Calu3 (cell line): ENCODE measurements around the gene EME2. TPM values are rescaled to one million over a fixed set of nuclear protein-coding genes. Genes with fewer than 3 reads are reported as not detected.

Source experiments
- BruUV-seq: library from RNA; stranded (reverse); fragments of 400-500 nt; replicated peaks from 2 replicates; lab custom pipeline; 2021; lab: Mats Ljungman, UMichigan
- CTCF ChIA-PET: fragments of 300-600 bp; sonication (Branson Sonifier 250); formaldehyde crosslinking; loops from one replicate; lab custom pipeline; 2022; ENCODE audit warnings: antibody characterized with exemption; lab: Charles Lee
- DNase-seq: peaks from one replicate; pipeline ENCODE4 v3.0.0; 2022
- H3K27ac Mint-ChIP-seq: one replicate; pipeline ENCODE4 v1.8.0; 2022; ENCODE audit warnings: mixed read lengths; ENCODE audit not compliant: unreplicated experiment
- H3K27me3 Mint-ChIP-seq: one replicate; pipeline ENCODE4 v1.8.0; 2022; ENCODE audit warnings: mixed read lengths; ENCODE audit not compliant: unreplicated experiment
- H3K36me3 Mint-ChIP-seq: one replicate; pipeline ENCODE4 v1.8.0; 2022; ENCODE audit warnings: mild to moderate bottlenecking, moderate library complexity, mixed read lengths; ENCODE audit not compliant: insufficient read depth, unreplicated experiment
- H3K4me1 Mint-ChIP-seq: one replicate; pipeline ENCODE4 v1.8.0; 2022; ENCODE audit warnings: mild to moderate bottlenecking, low read depth, mixed read lengths; ENCODE audit not compliant: unreplicated experiment
- H3K4me3 Mint-ChIP-seq: one replicate; pipeline ENCODE4 v1.8.0; 2022; ENCODE audit warnings: mild to moderate bottlenecking, low read depth, moderate library complexity, mixed read lengths; ENCODE audit not compliant: unreplicated experiment
- H3K9me3 Mint-ChIP-seq: one replicate; pipeline ENCODE4 v1.8.0; 2022; ENCODE audit warnings: low read depth, mixed read lengths; ENCODE audit not compliant: unreplicated experiment
- CTCF ChIP-seq: fragments of 200-600 bp; IDR thresholded peaks from one replicate; pipeline ENCODE4 v1.8.0; 2022; ENCODE audit warnings: antibody characterized with exemption; ENCODE audit not compliant: unreplicated experiment
- intact Hi-C: fragments of 100-400 bp; cut with micrococcal nuclease; formaldehyde crosslinking; loops from one replicate; pipeline ENCODE4 v1.10.0; 2022; ENCODE audit not compliant: unreplicated experiment
- total RNA-seq: library from RNA; stranded (reverse); gene quantifications from 2 replicates; pipeline ENCODE4 v1.2.3, GENCODE V29; 2022

EME2 gene
- total RNA-seq, 1 experiment from 2014 or later = 30.8 TPM

- intact Hi-C loops = no loop called here
- TF ChIP-seq CTCF = no peak
- H3K36me3 Mint-ChIP-seq = peaks cover 51% of the 10 kb centered on the region
- H3K27me3 Mint-ChIP-seq = no peaks in the 10 kb centered on the region
- no peak overlapping the region for H3K4me3 Mint-ChIP-seq
- CTCF ChIA-PET = no interaction called here
- no TSS peak for BruUV-seq
- H3K27ac Mint-ChIP-seq = no peak overlapping the region
- no peaks in the 10 kb centered on the region for H3K4me1 Mint-ChIP-seq
- no peak for DNase-seq
- H3K9me3 Mint-ChIP-seq = no peaks in the 10 kb centered on the region
Measured at GRCh38 chr16:1789643-1790045, 17.0 kb downstream of the EME2 start.

GRCh38 chr16:1790261-1790610 lies 17.6 kb downstream of the EME2 start:
- no peak for DNase-seq
- Mint-ChIP-seq H3K27ac (no peak overlapping the region), H3K4me3 (no peak overlapping the region), H3K36me3 (peaks cover 48% of the 10 kb centered on the region), H3K4me1 (no peaks in the 10 kb centered on the region), H3K9me3 (no peaks in the 10 kb centered on the region), H3K27me3 (no peaks in the 10 kb centered on the region)
- CTCF ChIA-PET = no interaction called here
- no peak for TF ChIP-seq CTCF
- intact Hi-C loops = no loop called here
- BruUV-seq = no TSS peak

GRCh38 chr16:1790611-1791255 lies 18.1 kb downstream of the EME2 start:
- peaks cover 44% of the 10 kb centered on the region for H3K36me3 Mint-ChIP-seq
- CTCF ChIA-PET = no interaction called here
- no peak for DNase-seq
- H3K27me3 Mint-ChIP-seq = no peaks in the 10 kb centered on the region
- no peak for TF ChIP-seq CTCF
- H3K4me3 Mint-ChIP-seq = no peak overlapping the region
- intact Hi-C loops = no loop called here
- no peak overlapping the region for H3K27ac Mint-ChIP-seq
- H3K9me3 Mint-ChIP-seq = no peaks in the 10 kb centered on the region
- BruUV-seq = no TSS peak
- H3K4me1 Mint-ChIP-seq = no peaks in the 10 kb centered on the region

DNA sequence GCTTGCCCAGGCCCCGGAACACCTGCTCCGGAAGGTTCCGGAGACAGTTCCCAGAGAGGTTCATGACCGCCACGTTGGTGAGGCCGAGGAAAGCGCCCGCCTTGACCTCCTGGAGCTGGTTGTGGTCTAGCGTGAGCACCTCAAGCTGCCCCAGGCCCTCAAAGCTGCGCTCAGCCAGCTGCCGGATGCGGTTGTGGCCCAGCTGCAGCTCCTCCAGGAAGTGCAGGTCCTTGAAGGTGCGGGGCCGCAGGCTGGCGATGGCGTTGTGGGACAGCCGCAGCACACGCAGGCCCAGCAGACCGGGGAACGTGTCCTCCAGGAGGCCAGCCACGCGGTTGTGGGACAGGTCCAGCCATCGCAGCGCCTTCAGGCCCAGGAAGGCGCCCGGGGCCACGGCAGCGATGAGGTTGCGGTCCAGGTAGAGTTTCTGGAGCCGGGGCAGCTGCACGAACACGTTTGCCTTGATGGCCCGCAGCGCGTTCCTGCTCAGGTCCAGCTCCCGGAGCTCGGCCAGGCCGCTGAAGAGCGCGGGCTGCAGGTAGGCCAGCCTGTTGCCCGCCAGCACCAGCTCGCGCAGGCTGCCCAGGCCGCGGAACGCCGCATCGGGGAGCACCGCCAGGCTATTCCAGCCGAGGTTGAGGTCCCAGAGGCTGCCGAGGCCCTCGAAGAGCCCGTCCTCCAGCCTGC lies 18.8 kb downstream of the EME2 start:
- Mint-ChIP-seq H3K9me3 (no peaks in the 10 kb centered on the region), H3K4me3 (no peak overlapping the region), H3K4me1 (no peaks in the 10 kb centered on the region), H3K27ac (no peak overlapping the region), H3K36me3 (peaks cover 40% of the 10 kb centered on the region), H3K27me3 (no peaks in the 10 kb centered on the region)
- no peak for DNase-seq
- intact Hi-C loops = no loop called here
- no TSS peak for BruUV-seq
- CTCF ChIA-PET = no interaction called here
- TF ChIP-seq CTCF = no peak
